Trophoblast cell (in vitro differentiated cells and primary cell): Measurements from ENCODE around the gene ITGBL1.

Experiments
- DNase-seq, 2 donors: peaks; one replicate each; pipeline ENCODE4 v3.0.0-alpha.2; 2016
- H2AFZ ChIP-seq: 2 replicates; pipeline ENCODE4 v1.6.1; 2013; ENCODE audit warnings: low read length, moderate library complexity, mild to moderate bottlenecking; ENCODE audit not compliant: insufficient read depth, poor library complexity
- H2AK5ac ChIP-seq: 2 replicates; pipeline ENCODE4 v1.6.1; 2013; ENCODE audit warnings: mild to moderate bottlenecking, low read length
- H2BK120ac ChIP-seq: 2 replicates; pipeline ENCODE4 v1.6.1; 2013; ENCODE audit warnings: low read length, mild to moderate bottlenecking, moderate library complexity; ENCODE audit not compliant: insufficient read depth, poor library complexity
- H2BK12ac ChIP-seq: 2 replicates; pipeline ENCODE4 v1.6.1; 2013; ENCODE audit warnings: mild to moderate bottlenecking, low read length, moderate library complexity
- H2BK5ac ChIP-seq: 2 replicates; pipeline ENCODE4 v1.6.1; 2013; ENCODE audit warnings: low read length, low read depth, moderate library complexity, mild to moderate bottlenecking; ENCODE audit not compliant: poor library complexity
- H3K14ac ChIP-seq: 2 replicates; pipeline ENCODE4 v1.6.1; 2013; ENCODE audit warnings: mild to moderate bottlenecking, low read length
- H3K18ac ChIP-seq: 2 replicates; pipeline ENCODE4 v1.6.1; 2013; ENCODE audit warnings: mild to moderate bottlenecking, low read length
- H3K23ac ChIP-seq: 2 replicates; pipeline ENCODE4 v1.6.1; 2013; ENCODE audit warnings: low read length
- H3K27ac ChIP-seq: 2 replicates; pipeline ENCODE4 v1.5.1; 2013; ENCODE audit warnings: low read depth, mild to moderate bottlenecking, inconsistent platforms, low read length, moderate library complexity
- H3K27me3 ChIP-seq: 2 replicates; pipeline ENCODE4 v1.6.1; 2013; ENCODE audit warnings: inconsistent platforms, mild to moderate bottlenecking, low read length, moderate library complexity; ENCODE audit not compliant: insufficient read depth
- H3K36me3 ChIP-seq, 2 experiments: 1 replicate in 1 of 2; 2 replicates in 1 of 2; pipeline ENCODE4 v1.6.1; 2013; ENCODE audit warnings: low read length in 2 of 2, mild to moderate bottlenecking in 2 of 2, moderate library complexity in 1 of 2; ENCODE audit not compliant: insufficient read depth in 2 of 2, control insufficient read depth in 1 of 2
- H3K4ac ChIP-seq: 2 replicates; pipeline ENCODE4 v1.6.1; 2013; ENCODE audit warnings: low read depth, mild to moderate bottlenecking, low read length, moderate library complexity
- H3K4me1 ChIP-seq, 2 experiments: 1 replicate in 1 of 2; 2 replicates in 1 of 2; pipeline ENCODE4 v1.6.1; 2013; ENCODE audit warnings: low read length in 2 of 2, mild to moderate bottlenecking in 2 of 2, moderate library complexity in 1 of 2; ENCODE audit not compliant: insufficient read depth in 2 of 2, control insufficient read depth in 1 of 2
- H3K4me2 ChIP-seq: 2 replicates; pipeline ENCODE4 v1.6.1; 2013; ENCODE audit warnings: inconsistent platforms, mild to moderate bottlenecking, low read length, moderate library complexity
- H3K4me3 ChIP-seq: 2 replicates; pipeline ENCODE4 v1.5.1; 2013; ENCODE audit warnings: mild to moderate bottlenecking, low read depth, low read length, inconsistent platforms
- H3K79me1 ChIP-seq: one replicate; pipeline ENCODE4 v1.6.1; 2013; ENCODE audit warnings: low read length
- H3K79me2 ChIP-seq: 2 replicates; pipeline ENCODE4 v1.6.1; 2013; ENCODE audit warnings: low read length, mild to moderate bottlenecking; ENCODE audit not compliant: control insufficient read depth, insufficient read depth, poor library complexity
- H3K9ac ChIP-seq: 2 replicates; pipeline ENCODE4 v1.6.1; 2013; ENCODE audit warnings: mild to moderate bottlenecking, low read length
- H3K9me3 ChIP-seq: 2 replicates; pipeline ENCODE4 v1.6.1; 2013; ENCODE audit warnings: low read depth, mild to moderate bottlenecking, control low read depth, inconsistent platforms, low read length; ENCODE audit not compliant: insufficient read depth
- H4K12ac ChIP-seq: 2 replicates; pipeline ENCODE4 v1.6.1; 2013; ENCODE audit warnings: low read depth, mild to moderate bottlenecking, low read length, moderate library complexity
- H4K8ac ChIP-seq: 2 replicates; pipeline ENCODE4 v1.6.1; 2013; ENCODE audit warnings: low read depth, mild to moderate bottlenecking, low read length, moderate library complexity
- H4K91ac ChIP-seq: one replicate; pipeline ENCODE4 v1.6.1; 2013; ENCODE audit warnings: low read depth, mild to moderate bottlenecking, low read length, moderate library complexity
- WGBS: extraction: QIAGEN DNeasy Blood & Tissue Kit; methylation state at CpG from one replicate; pipeline ENCODE4 v1.1.7; 2013; ENCODE audit warnings: missing lambda C conversion rate; ENCODE audit not compliant: insufficient read length, insufficient coverage; ENCODE audit errors: extremely low coverage; 5-methylcytosine and 5-hydroxymethylcytosine counted together

Gene ITGBL1

DNA sequence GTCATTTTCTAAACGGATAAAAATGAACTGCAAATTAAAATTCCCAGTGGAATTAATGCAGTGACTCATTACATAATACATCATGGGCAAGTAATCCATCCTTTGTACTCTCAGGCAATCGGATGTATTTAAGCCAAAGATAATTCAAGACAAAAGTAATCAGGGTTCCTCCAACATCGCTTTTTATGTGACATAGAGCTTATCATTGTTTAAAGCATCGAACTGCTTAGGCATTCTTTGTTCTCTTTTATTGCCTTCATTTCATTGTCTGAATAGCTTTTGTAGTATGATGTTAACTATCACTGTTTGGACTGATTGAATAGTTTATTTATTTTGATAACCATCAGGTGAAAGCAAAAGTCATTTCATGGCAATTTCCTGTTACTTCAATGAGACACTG is 209.4 kb downstream of the ITGBL1 start:
- Histone ChIP-seq H3K23ac (no peak overlapping the region), H2BK120ac (no peak overlapping the region), H3K27me3 (no peaks in the 10 kb centered on the region), H3K4me1 (no peaks in the 10 kb centered on the region), H3K36me3 (no peaks in the 10 kb centered on the region), H2AK5ac (no peak overlapping the region), H3K18ac (no peak overlapping the region), H3K79me2 (no peaks in the 10 kb centered on the region), H3K79me1 (no peaks in the 10 kb centered on the region), H3K4me3 (no peak overlapping the region), H2BK5ac (no peak overlapping the region), H4K91ac (no peak overlapping the region), H2AFZ (no peak overlapping the region), H2BK12ac (no peak overlapping the region), H3K27ac (no peak overlapping the region), H3K14ac (no peak overlapping the region), H4K8ac (no peak overlapping the region), H4K12ac (no peak overlapping the region), H3K4me2 (no peak overlapping the region), H3K9me3 (no peaks in the 10 kb centered on the region), H3K4ac (no peak overlapping the region), H3K9ac (no peak overlapping the region)
- DNase-seq, result no peak
- WGBS, result no CpG with 5 or more reads among the region's 4 CpGs

DNA sequence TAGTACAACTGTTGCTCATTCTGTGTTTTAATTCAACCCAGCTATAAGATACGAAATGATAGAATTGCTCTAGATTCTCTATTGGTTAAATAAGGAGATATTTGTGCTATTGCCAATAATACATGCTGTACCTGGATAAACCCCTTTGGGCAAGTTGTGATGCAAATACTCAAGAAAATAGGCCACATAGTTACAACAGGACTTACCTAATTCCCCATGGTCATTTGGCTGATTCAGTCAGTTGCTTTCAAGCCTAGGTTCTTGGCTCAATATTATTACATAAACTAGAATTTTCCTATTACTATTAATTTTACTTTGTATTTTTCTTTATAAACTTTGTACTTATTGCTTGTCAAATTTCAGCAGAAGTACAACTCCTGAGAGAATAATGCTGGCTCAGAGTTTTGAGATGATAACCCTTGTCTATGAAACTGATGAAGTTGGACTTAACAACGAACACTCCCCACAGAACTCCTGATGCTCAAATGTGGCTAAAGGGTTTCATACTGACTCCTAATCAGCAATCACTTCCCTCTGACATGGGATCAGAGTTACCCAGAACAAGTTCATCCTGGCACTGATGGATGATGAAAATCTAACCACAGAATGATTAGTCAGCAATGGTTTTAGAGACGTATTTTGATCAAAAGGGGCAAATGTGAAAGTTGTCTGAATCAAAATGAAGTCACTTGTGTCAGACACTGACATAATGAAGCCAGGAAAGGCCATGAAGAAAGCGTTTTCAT is 221.1 kb downstream of the ITGBL1 start:
- Histone ChIP-seq H2AFZ (no peak overlapping the region), H3K4ac (no peak overlapping the region), H3K27ac (no peak overlapping the region), H2BK5ac (no peak overlapping the region), H3K4me1 (no peaks in the 10 kb centered on the region), H3K9me3 (no peaks in the 10 kb centered on the region), H2BK12ac (no peak overlapping the region), H3K23ac (no peak overlapping the region), H3K4me2 (no peak overlapping the region), H3K18ac (no peak overlapping the region), H3K27me3 (no peaks in the 10 kb centered on the region), H4K12ac (no peak overlapping the region), H3K79me1 (no peaks in the 10 kb centered on the region), H4K91ac (no peak overlapping the region), H3K36me3 (no peaks in the 10 kb centered on the region), H3K14ac (no peak overlapping the region), H2BK120ac (no peak overlapping the region), H3K4me3 (no peak overlapping the region), H4K8ac (no peak overlapping the region), H3K79me2 (no peaks in the 10 kb centered on the region), H3K9ac (no peak overlapping the region), H2AK5ac (no peak overlapping the region)
- WGBS, result no CpG with 5 or more reads among the region's 4 CpGs
- DNase-seq, result no peak

DNA sequence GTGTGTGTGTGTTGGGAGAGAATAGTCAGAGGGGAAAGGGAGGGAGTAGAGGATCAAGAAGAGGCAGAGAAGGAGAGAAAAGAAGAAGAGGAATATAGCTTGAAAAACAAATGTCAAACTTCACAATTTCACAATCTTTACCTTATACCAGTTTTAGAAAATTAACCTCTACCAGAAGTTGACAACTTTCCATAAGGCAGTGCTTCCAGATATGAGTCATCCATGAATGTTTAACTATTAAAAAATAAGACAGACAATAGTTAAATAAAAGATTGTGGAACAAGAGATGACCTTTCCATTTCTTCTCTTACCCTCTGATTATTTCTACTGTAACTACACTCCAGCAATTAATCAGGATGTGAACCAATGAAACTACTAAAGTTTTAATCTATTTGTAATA is 229.4 kb downstream of the ITGBL1 start:
- H2AFZ ChIP-seq, result no peak overlapping the region
- no peak overlapping the region for H3K18ac ChIP-seq
- H3K36me3 ChIP-seq, result no peaks in the 10 kb centered on the region
- no peaks in the 10 kb centered on the region for H3K79me1 ChIP-seq
- no peak overlapping the region for H2BK12ac ChIP-seq
- H2BK120ac ChIP-seq, result no peak overlapping the region
- H2BK5ac ChIP-seq, result no peak overlapping the region
- no peaks in the 10 kb centered on the region for H3K4me1 ChIP-seq
- H3K9ac ChIP-seq, result no peak overlapping the region
- no peak overlapping the region for H3K4me2 ChIP-seq
- no peaks in the 10 kb centered on the region for H3K79me2 ChIP-seq
- DNase-seq, result no peak
- H3K14ac ChIP-seq, result no peak overlapping the region
- H3K4me3 ChIP-seq, result no peak overlapping the region
- H4K12ac ChIP-seq, result no peak overlapping the region
- H3K27ac ChIP-seq, result no peak overlapping the region
- H3K4ac ChIP-seq, result no peak overlapping the region
- H3K9me3 ChIP-seq, result no peaks in the 10 kb centered on the region
- H4K8ac ChIP-seq, result no peak overlapping the region
- H3K27me3 ChIP-seq, result no peaks in the 10 kb centered on the region
- no peak overlapping the region for H2AK5ac ChIP-seq
- H3K23ac ChIP-seq, result no peak overlapping the region
- no peak overlapping the region for H4K91ac ChIP-seq

DNA sequence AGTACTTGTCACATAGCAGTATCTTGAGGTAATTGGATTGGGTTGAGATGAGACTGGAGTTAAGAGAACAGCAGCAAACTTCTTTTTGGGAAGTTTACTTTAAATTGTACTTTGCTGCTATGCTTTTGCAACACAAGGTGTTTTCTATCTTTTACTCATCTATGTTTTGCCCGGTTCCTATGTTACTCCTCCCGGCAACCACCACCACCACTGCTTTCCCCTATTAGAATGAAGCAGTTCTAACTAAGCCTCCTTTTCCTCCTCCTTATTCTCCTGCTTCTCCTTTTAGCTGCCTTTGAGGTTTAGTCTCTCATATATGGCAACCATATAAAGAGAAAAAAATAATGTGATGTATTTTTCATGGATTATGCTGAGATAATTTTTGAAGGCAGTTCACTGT is 233.5 kb downstream of the ITGBL1 start:
- Histone ChIP-seq H2AFZ (no peak overlapping the region), H3K4me1 (no peaks in the 10 kb centered on the region), H4K12ac (no peak overlapping the region), H3K79me2 (no peaks in the 10 kb centered on the region), H4K91ac (no peak overlapping the region), H3K4ac (no peak overlapping the region), H3K4me3 (no peak overlapping the region), H2AK5ac (no peak overlapping the region), H4K8ac (no peak overlapping the region), H3K9ac (no peak overlapping the region), H3K23ac (no peak overlapping the region), H3K79me1 (no peaks in the 10 kb centered on the region), H3K27me3 (no peaks in the 10 kb centered on the region), H2BK5ac (no peak overlapping the region), H3K14ac (no peak overlapping the region), H2BK120ac (no peak overlapping the region), H3K27ac (no peak overlapping the region), H3K36me3 (no peaks in the 10 kb centered on the region), H3K4me2 (no peak overlapping the region), H3K18ac (no peak overlapping the region), H2BK12ac (no peak overlapping the region), H3K9me3 (no peaks in the 10 kb centered on the region)
- peak in 1 of 2 donors; percentile 36 for DNase-seq
- no CpG with 5 or more reads among the region's 2 CpGs for WGBS
